GM12865 (cell line): ENCODE results near the gene EED.

ENCODE experiments used
- DNase-seq: peaks from one replicate; pipeline ENCODE4 v3.0.0; 2010; ENCODE audit warnings: low read depth
- H3K4me3 ChIP-seq: 2 replicates; pipeline ENCODE4 v1.5.1; 2011; ENCODE audit warnings: mild to moderate bottlenecking, low read depth, low read length, control low read depth
- TF ChIP-seq, protein P1 (sequence below): IDR thresholded peaks from 2 replicates; pipeline ENCODE4 v1.5.1; 2011; ENCODE audit warnings: low read length, control low read depth, low read depth, inconsistent platforms; ENCODE audit not compliant: insufficient read depth; ENCODE audit errors: missing control alignments

Gene EED

DNA sequence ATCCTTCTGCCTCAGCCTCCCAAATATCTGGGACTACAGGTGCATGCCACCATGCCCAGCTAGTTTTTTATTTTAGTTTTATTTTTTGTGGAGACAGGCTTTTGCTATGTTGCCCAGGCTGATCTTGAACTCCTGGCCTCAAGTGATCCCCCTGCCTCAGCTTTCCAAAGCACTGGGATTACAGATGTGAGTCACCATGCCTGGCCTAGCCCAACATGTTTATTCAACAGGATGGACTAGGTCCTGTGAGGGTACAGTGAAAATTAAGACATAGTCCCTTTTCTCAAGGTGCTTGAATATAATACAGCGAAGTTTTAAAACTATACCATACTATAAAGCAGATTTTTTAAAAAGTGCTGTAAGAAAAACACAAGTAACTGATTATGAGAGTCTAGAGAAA lies 45.2 kb upstream of the EED start:
- TF ChIP-seq, protein P1, sequence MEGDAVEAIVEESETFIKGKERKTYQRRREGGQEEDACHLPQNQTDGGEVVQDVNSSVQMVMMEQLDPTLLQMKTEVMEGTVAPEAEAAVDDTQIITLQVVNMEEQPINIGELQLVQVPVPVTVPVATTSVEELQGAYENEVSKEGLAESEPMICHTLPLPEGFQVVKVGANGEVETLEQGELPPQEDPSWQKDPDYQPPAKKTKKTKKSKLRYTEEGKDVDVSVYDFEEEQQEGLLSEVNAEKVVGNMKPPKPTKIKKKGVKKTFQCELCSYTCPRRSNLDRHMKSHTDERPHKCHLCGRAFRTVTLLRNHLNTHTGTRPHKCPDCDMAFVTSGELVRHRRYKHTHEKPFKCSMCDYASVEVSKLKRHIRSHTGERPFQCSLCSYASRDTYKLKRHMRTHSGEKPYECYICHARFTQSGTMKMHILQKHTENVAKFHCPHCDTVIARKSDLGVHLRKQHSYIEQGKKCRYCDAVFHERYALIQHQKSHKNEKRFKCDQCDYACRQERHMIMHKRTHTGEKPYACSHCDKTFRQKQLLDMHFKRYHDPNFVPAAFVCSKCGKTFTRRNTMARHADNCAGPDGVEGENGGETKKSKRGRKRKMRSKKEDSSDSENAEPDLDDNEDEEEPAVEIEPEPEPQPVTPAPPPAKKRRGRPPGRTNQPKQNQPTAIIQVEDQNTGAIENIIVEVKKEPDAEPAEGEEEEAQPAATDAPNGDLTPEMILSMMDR, result no peak
- DNase-seq, result no peak
- H3K4me3 ChIP-seq, result no peak overlapping the region

DNA sequence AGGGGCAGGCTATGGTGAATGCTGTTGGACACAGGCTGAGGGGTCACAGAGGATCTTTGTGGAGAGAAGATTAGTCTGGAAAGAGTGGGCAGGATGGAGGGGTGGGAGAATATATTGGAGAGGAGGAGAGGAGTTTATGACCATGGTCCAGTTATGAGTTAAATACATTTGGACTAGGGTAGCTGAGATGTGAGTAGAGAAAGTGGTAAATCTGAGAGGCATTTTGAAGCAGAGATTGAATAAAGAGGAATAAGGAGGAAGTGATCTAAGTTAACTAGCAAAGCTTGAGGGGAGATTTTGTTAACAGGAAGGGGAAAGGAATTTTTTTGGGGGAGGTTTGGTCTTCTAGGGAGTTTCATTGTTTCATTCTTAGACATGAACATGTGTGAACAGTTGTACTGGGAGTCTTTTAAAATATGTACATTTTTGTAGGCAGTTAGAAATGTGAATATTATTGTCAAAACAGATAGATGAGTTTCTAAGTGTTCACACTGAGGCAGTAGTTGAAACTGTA lies 43.1 kb upstream of the EED start:
- TF ChIP-seq, protein P1, result no peak

DNA sequence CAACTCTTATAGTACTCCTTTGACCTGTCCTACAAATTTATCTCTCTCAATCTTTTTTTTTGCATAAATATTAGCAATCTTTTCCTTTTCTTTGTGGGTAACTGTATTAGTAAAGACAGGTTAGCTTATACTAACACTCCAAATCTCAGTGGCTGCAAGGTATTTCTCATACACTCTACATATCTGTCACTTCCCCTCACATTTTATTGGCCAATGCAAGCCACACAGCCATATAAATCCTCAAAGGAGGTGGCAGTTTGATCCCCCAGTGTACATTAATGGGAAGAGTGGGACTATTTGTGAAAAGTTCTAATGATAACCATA lies 42.6 kb upstream of the EED start:
- peak; percentile 56 for DNase-seq
- peak overlapping the region; percentile 70 for H3K4me3 ChIP-seq
- TF ChIP-seq, protein P1, result no peak

More for the DNA sequence above, 43.1 kb upstream of the EED start:
- no peak overlapping the region; the same call in 1 of the 2 replicates for H3K4me3 ChIP-seq
- peak; percentile 19 for DNase-seq

DNA sequence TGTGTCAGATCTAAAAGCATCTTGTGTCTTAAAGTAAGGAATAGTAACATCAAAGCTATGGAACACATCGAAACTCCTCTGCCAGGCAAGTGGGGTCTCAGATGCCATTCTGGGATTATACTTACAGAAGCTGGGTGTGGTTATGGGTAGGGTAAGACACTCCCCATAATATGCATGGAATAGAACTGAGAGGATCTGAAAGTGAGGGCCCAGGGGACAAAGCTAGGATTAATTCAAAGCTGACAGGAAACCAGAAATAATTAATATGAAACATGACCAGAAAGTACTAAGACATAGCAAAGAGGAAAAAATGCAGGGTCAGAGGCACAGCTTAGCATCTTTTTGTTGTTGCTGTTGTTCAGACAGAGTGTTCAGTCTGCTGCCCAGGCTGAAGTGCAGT lies 40.2 kb upstream of the EED start:
- no peak overlapping the region for H3K4me3 ChIP-seq
- TF ChIP-seq, protein P1, result no peak
- no peak for DNase-seq

DNA sequence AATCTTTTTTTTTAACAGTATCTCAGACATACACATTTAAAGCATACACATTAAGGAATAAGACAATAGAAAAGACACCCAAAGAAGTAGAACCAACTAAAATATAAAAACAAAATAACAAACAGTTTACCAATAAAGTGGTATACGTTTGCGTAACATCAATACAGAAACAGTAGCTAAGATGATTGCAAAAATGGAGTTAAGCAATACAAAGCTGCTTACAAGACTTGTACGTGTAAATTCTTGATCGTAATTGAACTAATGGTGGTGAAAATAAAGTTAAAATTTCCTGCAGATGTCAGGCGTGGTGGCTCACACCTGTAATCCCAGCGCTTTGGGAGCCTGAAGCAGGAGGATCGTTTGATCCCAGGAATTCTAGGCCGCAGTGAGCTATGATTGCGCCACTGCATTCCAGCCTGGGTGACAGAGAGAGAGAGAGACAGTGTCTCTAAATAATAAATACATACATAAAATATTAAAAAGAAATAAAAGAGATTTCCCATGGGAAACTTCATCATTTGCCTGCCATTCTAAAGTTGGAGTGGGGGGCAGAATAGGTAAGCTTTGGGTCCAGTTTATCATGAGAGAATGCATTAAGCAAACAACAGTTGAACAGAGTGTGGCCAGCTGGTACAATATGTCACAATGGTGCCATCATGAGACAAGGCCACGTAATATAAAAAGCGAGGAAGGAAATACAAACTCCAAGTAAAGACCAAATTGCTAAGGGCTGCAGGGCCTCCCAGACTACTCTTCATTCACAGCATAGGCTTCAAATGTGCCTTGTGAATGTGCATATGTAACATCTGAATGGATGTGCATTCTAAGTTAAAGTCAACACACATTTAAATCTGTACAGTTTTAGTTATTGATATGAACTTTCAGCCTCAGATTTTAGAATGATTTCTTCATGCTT lies 38.9 kb upstream of the EED start:
- TF ChIP-seq, protein P1, result no peak
- H3K4me3 ChIP-seq, result no peak overlapping the region
- no peak for DNase-seq

DNA sequence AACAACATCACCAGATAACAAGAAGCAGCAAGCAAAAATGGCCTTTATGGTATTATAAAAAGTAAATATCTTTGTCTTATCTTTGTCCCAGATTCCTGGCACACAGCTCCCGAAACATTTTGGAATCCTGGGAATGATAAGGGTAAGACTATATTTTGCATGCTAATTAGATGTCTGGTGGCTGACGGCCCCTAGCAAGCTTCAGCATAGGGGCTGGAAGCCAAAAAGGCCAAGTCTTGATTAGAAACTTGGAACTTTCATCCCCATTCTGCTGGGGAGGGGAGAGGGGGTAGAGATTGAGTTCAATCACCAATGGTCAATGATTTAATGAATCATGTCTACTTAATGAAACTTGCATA lies 38.2 kb upstream of the EED start:
- TF ChIP-seq, protein P1, result no peak
- H3K4me3 ChIP-seq, result no peak overlapping the region
- DNase-seq, result no peak
